HG03095 (cell line): ENCODE data around the gene VGLL3.
A peak's percentile ranks its signal among the peaks of the same experiment; 100 is the strongest.
"Not testable (repeated sequence)": the region's sequence is repeated elsewhere in the genome, so short reads cannot be mapped to it uniquely, and the experiment has no call there.

Experiments used
- ATAC-seq: cut with Tn5 transposase; IDR thresholded peaks from one replicate; pipeline ENCODE4 v1.9.1; 2021; ENCODE audit warnings: moderate library complexity; ENCODE audit not compliant: unreplicated experiment

The VGLL3 gene

DNA sequence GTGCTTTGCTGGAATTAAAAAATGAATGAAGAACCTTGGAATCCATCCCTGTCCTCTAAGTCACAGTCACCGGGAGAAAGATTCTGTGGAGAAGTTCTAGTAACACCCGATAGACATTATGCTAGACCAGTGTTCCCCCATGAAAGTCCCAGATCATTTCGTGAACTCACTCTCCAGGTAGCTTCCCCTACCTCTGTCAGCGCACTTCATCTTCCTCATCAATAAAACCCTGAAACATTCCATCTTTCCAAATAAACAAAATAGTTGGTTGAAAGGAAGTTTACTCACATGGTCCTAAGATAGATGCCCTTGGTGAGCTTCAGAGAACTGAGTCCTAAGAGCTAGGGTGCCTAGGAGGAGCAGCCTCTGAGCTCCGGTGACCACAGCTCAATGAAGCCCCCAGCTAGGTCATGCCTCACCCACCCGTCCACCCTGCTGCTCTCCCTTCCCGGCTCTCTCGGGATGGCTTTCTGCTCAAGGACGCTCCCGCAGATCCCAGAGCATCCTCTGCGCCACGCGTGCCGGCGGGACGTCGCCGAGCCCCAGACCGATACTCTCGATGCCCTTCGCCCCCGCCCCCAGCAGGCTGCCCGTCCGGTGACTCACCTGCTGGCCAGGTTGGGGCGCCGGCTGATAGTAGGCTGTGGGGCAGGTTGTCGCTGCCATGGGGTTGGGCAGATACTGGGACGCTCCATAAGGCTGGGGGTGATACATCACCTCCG, 776 bp downstream of the VGLL3 start:
- ATAC-seq: no peak

DNA sequence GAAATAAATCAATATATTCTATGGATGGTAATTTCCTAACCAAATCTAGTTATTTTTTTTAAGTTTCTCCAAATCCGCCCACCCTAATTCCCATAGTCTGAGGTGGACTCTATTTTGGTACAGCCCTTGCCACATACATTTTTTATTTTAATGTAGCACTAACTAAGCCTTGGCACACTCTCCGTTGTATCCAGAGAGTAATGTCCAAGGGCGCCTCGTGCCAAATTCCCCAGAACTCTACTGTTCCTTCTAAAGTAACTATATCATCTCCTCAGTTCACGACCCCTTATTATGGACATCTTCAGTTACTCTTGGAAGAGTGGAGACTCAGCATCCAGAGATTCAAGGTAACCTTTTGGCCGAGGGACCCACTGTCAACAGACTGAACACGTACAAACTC, 1.3 kb downstream of the VGLL3 start:
- no peak for ATAC-seq

DNA sequence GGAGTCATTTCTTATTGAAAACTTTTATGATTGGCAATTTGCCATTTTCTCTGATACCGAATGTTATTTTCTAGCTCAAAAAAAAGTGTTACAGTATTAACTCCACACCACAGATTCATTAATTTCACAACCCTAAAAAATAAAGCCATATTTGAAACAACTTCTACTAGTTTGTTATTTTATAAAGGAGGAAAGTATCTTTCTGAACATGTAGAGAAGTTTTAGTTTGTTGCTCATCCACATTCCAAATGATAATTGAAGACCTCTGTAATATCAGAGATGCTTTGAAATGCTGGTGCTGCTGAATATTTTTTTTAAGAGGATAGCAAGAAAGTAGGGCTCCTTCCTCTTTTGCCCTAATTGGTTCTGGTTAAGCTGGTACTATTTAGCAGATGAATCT, 1.9 kb downstream of the VGLL3 start:
- no peak for ATAC-seq

DNA sequence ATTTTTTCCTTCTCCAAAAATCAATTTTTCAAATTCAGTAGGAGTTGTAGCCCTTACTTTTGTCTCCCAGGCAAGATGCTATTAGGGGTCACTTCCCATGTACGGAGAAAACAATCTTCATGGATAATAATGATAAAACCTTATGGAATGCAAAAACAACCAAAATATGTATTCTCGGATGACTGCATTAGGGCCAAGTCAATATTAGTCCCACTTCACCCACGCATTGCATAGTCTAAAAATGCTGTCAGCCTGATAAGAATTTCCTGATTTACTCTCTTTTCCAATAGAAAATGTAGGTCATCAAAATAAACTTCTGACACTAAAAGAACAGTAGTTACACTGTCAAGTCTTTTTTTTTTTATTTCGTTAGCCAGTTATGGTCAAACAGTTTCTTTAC, 2.7 kb downstream of the VGLL3 start:
- no peak for ATAC-seq

DNA sequence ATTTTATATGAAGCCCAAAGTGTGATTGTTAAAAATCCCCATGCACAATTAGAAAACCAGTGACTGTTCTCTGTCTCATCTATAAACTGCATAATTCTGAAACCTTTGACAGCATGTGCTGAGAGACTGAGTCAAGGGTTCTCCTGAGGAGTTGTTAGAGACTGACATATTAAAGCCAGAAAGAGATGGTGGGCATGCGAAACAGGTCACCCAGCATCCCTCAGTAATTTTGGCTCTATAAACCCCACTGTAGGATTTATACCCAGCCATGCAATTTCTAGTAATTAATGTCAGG, 3.6 kb downstream of the VGLL3 start:
- no peak for ATAC-seq

DNA sequence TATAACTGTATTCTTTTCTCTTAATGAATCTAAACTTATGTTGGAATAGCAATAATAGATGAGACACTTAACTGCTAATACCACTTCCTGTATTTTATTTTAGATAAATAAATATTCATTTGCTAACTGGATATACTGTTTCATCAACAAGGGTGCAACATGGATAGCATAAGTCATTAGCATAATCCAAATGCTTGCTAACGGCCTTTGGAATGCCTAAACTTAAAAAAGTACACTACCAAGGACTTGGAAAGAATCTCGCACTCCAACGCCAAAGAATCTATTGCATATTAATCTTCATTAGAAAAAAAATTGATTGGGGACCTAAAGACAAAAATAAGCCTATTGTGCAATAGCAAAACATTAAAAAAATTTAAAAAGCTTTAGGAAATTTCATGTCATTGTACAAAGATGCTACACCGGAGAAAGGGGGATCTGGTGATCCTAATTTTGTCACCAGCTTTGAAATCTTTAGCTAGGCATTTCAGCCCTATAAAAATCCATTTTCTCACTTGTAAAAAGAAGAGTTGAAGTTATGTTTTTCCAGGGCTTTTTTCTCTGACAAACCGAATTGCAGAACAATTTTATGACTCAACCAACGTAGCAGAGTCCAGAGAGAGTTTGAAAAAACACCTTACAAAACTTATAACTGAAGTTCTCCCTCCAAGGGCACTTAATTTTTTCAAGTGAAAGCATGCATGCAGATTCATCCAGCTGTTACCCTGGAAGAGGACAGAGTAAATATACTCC, 4.1 kb downstream of the VGLL3 start:
- ATAC-seq: no peak

DNA sequence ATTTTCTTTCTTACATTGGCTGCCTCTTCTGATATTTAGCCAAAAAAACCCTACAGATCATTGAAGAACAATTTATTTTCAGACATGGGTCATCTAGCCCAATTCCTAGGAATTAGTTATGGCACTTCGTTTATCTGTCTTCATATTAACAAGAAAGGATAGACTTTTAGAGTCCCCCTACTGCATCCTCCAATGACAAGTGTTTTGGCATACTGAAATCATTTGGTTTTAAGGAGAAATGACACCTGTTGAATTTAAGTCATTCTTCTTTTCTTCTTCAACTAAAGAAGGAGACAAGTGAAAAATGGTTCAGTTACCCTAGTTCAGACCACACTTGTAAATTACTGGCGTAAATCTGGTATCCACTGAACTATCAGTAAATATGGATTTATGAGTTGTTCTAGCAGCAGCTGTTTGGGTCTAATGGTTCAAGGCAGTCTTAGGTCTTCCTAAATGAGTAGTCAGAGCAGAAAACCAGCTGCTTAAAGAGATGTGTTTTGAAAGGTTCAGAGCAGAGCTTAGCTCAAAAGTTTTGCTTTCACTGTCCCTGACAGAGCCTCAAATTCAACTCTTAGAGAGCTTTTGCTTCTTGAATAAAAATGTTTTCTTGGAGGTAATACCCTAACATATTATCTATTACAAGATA, 5.6 kb downstream of the VGLL3 start:
- ATAC-seq: no peak

DNA sequence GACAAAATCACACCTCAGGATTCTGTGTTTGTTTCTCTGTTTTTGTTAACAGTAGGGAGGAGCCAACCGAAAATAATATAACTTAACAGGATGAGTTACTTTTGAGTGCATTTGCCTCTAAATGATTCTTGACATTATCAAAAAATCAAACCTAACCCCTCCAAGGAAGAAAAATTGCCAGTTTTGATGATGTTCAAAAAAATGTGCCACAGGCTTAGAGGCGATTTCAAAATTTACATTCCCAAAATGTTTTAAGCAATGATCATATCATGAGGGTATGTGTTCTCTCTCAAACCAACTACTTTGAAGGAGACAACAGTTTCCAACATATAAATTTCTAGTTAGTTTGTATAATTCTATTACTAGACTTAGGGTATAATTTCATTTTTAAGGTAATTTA, 6.7 kb downstream of the VGLL3 start:
- ATAC-seq: no peak

DNA sequence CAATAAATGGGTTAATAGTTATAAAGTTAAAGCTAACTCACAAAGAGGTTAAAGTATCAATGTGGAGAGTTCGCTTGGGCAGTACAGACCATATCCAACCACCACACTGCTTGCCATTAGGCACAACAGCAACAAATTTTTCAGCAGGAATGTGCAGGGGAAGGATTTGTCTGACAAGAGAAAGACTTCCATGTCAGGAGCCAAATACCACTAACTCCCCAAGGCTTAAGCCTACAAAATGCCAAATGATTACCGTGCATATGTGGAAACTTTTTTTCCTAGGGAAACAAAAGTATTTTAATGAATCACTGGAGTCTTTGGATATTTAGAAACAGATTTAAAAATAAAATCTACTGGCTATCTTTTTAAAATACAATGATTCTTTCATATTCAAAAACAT, 8.1 kb downstream of the VGLL3 start:
- no peak for ATAC-seq

DNA sequence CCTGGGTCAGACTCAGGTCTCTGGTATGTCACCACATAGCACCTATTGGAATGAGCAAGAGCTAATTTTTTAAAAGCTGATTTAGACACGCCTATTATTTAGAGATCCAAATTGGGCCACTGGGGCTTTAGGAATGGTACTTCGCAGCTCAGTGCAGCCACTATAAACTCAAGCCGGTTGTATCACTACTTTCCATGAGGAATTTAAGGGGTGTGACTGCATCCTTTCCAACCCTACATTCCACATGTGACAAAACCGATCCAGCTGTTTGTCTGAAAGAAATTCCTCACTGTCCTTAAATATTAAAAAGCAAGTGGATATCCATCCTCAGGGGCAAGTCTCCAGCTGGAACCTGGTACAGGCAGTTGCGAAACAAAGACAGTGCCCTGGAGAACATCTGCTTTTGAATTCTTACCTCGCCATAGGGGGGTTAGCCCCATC, 12.8 kb downstream of the VGLL3 start:
- ATAC-seq: no peak

DNA sequence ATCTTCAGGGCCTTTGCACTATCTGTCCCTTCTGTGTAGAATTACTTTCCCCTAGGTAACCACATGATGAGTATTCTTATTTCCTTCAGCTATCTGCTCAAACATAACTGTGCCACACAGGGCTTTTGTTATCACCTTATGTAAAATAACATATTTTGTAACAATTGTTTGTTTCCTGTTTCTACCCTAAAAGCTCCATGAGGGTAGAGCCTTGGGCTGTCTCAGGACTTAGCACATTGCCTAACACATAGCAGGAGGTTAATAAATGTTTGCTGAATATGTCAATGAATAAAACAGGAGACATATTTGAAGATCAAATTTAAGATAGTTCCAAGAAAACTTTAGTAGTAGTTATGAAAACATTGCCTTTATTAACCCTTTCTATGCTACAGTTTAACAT, 14.7 kb downstream of the VGLL3 start:
- ATAC-seq: no peak

DNA sequence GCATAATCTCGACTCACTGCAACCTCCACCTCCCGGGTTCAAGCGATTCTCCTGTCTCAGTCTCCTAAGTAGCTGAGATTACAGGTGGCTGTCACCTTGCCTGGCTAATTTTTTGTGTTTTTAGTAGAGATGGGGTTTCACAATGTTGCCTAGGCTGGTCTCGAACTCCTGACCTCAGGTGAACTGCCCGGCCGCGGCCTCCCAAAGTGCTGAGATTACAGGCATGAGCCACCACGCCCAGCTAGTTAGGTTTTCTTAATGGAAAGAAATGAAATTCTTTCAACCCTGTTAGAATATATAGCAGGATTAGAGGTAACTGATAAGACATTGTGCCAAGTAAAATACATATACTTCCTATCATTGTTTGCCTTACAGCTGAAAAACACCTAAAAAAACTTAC, 16.8 kb downstream of the VGLL3 start:
- not testable (repeated sequence) for ATAC-seq

DNA sequence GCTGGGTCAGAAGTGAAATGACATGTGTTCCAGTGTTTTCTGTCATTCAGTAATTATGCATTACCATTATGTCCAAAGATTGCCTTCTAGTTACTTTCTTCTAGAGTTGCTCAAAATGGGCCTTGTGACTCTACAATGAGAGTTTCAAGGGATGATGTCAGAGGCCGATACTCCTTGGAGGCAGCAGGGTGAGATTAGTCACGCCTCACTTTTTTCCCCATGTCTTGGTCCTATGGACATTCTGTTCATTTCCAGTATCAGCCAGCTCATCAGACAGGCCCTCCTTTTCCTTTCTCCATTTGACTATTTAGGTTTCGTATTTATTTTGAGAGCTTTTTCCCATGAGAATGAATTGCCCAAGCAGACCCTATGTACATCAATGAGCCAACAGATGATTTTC, 17.5 kb downstream of the VGLL3 start:
- no peak for ATAC-seq

DNA sequence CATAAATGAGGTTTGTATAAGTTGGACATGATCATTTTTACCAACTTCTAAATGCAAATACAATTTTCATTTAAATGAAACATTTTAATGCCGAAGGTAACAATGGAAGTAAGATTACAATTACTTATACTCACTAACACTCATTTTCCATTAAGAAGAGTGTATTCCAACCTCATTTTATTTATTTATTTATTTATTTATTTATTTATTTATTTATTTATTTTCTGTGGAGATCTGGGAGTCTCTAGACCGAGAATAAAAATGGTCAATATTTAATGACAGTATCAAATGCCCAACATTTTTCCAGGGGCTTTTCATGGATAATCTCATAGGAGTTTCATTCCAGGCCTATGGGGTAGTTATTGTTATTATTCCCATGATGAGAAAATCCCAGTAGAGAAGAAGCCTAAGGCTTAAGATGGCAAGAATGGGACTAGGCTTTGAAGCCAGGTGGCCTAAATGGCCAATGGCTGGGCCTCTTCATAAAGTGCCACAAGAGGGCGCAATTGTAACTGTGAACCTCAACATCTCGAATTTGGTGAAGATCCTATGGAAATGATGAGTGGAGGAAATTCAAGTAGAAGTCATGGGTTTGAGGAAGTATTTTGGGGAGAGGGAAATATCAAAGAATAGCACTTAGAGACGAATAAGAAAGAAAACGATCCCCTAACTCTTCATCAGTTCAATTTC, 21.3 kb downstream of the VGLL3 start:
- ATAC-seq: peak; percentile 69

DNA sequence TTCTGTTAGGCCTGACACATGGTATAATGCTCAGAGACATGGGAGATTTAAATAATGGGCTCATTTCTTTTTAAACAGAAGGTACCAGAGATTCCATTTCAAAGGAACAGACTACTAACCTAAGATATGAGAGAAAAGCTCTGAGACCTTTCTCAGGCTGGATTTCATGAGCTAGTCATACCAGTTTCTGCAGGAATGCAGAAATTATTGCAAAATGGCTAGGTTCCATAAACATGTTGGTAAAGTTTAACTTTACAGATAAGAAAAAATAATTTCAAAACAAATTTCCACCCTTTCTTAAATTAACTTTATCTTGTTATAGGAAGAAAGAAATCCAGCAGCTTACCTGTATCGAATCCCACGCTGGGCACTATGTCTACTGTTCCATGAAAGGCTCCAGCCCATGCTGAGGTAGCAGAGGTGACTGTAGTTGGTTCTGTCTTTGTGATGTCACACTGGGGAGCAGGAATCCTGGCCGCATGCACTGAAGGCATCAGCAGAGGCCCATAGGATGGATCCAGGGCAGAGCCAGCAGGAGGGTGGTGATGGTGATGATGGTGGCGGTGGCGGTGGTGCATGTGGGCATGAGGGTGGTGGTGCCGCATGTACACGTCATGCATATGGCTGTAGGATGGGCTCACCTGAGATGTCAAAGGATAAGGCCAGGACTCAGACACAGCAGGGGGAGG, 22.6 kb downstream of the VGLL3 start:
- ATAC-seq: no peak

DNA sequence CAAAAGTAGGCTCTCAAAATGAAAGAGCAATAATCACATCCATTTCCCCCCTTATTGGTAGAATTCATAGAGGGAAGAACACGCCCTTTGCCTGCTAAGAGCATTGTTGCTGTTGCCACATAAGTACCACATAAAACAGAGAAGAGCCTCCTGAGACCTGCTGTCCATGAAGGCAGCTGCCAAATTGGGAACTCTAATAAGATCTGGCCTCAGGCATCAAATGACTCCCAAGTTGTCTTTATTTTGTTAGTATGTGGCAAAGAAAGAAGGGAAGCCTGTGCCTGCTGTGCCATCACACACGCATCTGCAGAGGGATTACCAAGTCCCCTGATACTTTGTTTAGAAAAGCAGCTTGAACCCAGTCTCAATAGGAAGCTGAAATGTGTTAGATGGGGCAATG, 23.9 kb downstream of the VGLL3 start:
- no peak for ATAC-seq

DNA sequence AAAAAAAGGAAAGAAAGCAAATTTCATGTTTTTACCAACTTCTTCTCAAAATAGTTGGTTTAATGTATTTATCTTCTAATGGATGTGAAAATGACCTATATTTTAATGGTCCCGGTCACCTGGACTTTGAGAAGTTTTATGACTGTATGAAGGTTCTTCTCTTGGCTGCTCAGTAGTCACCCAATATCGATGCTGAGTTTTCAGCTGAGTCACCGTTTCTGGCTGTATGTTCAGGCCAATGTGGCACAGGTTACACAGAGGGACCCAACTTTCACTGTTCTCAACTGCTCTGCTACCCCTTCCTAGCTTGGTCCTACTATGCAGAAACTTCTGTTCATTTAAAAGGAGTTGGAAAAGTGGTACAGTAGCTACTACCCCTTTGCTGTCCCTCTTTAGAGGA, 25.8 kb downstream of the VGLL3 start:
- no peak for ATAC-seq

DNA sequence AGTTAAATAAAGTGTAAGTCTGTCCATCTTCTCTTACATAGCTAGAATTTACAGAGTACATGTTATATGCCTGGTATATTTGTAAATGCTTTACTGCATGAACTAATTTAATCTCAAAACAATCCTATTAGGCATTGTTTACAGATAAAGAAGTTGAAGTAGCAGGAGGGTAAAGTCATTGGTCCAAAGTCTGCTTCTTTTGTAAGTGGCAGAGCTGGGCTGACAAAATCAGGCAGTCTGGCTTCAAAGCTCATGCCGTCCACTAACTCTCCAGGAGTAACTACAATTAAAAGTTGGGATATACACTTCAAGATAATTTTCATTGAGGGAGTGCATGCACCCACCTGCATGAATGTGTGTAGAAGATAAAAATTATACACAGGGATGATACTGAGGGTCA, 27.3 kb downstream of the VGLL3 start:
- ATAC-seq: no peak

DNA sequence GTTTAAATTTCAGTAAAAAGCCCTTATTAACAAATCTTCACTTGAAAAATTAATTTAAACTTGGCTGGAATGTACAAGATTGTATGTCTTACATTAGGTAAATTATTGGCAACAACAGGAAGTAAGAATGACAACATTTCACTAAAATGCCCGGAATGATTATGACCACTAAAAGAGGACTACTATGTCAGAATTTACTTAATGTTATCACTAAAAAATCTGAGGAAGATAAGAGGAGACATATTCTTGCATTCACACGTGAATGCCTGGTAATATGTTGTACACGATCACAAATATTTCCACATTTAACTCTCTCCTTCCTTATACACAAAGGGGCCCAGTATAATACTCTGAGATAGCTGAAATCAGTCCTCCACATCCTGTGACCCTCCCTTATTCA, 29.7 kb downstream of the VGLL3 start:
- no peak for ATAC-seq

DNA sequence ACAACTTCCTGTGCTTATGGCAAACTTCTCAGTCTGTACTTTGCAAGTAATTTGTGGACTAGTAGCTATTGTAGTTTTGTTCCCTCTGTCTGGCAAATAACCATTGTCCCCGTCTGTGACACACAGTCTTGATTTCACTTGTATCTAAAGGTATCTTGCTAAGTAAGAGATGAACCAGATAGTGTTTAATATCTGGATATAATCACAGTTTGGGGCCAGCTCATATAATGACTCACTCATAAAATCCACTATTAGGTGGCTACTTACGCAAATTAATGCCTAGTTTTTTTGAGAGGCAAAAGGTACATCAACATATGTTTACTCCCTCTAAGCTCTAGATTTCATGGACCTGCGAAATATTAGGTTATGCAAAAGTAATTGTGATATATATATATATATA, 30.4 kb downstream of the VGLL3 start:
- no peak for ATAC-seq

DNA sequence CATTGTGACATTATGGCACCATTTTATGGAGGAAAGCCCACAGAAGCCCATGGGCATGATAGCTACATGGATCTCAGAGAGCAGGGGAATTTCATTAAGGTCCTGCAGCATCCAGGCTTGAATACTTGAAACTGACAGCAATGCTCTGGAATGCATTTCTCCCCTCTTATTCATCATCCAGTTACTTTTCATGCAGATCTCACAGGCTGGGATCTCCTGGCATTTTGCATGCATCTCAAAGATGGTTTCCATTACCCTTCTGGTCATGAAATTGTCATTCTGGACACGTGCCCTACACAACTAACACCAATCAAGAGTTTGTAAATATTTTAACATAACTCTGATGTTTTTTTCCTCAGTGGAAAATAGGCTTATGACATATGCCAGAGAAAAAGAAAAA, 32.4 kb downstream of the VGLL3 start:
- no peak for ATAC-seq
